Measurements from ENCODE around the gene PIPOX.

- no peak for TF ChIP-seq MAFK (IDR thresholded peaks at IDR 0.05; ENCODE audit: low read depth, low read length)
- no peak for TF ChIP-seq POLR2AphosphoS5 (IDR thresholded peaks at IDR 0.05; ENCODE audit: low read depth, low read length)
Measured at GRCh38 chr17:29073045-29073444, 30.1 kb downstream of the PIPOX start.
